ENCODE data around the gene SRGAP1.

Gene SRGAP1

GRCh38 chr12:64205542-64205941 is 361.0 kb downstream of the SRGAP1 start:
- no peak for DNase-seq (ENCODE audit: low read depth)

- DNase-seq (ENCODE audit: low read depth) = no peak
Measured at GRCh38 chr12:64207453-64207852, 363.0 kb downstream of the SRGAP1 start.

Data from GM04504 (cell line).